Endothelial cell of umbilical vein (primary cell): ENCODE measurements around the gene IL16. TPM values are rescaled to one million over a fixed set of nuclear protein-coding genes. Genes with fewer than 3 reads are reported as not detected.

ENCODE experiments used
- BruUV-seq: library from RNA; stranded (reverse); fragments of 400-500 nt; replicated peaks from 2 replicates; lab custom pipeline; 2021; lab: Mats Ljungman, UMichigan
- CTCF ChIA-PET: fragments of 300-600, 350-600 bp; sonication (Branson Sonifier 250); formaldehyde crosslinking; loops from one replicate; lab custom pipeline; 2021; ENCODE audit warnings: antibody characterized with exemption, inconsistent platforms; lab: Charles Lee
- POLR2A ChIA-PET: fragments of 300-600, 350-600 bp; sonication (Branson Sonifier 250); formaldehyde crosslinking; loops from one replicate; lab custom pipeline; 2021; ENCODE audit warnings: antibody characterized with exemption, inconsistent platforms; lab: Charles Lee
- DNase-seq: peaks from one replicate; pipeline ENCODE4 v3.0.0-alpha.2; 2011; ENCODE audit warnings: low read depth, low spot score
- FAIRE-seq: peaks from 2 replicates; lab custom pipeline; 2011; peaks lifted over from hg19 to GRCh38; lab: Jason Lieb, UNC
- H2AFZ ChIP-seq: 2 replicates; pipeline ENCODE4 v1.6.0; 2012; ENCODE audit warnings: low read depth, low read length, control low read depth, inconsistent platforms
- H3K27ac ChIP-seq: 2 replicates; pipeline ENCODE4 v1.5.1; 2011; ENCODE audit warnings: low read depth, mild to moderate bottlenecking, control low read depth, low read length, moderate library complexity; ENCODE audit not compliant: insufficient read depth
- H3K27me3 ChIP-seq, 2 experiments: 2 replicates each; pipeline versions ENCODE4 v1.6.0 to v1.6.1; 2011; ENCODE audit warnings: low read length in 2 of 2, mixed read lengths in 1 of 2; ENCODE audit not compliant: control insufficient read depth in 2 of 2, insufficient read depth in 2 of 2
- H3K36me3 ChIP-seq, 2 experiments: 2 replicates in 1 of 2; 3 replicates in 1 of 2; pipeline ENCODE4 v1.5.1; 2011; ENCODE audit warnings: low read length in 2 of 2, mild to moderate bottlenecking in 1 of 2, moderate library complexity in 1 of 2; ENCODE audit not compliant: control insufficient read depth in 2 of 2, insufficient read depth in 2 of 2; ENCODE audit errors: extremely low read depth in 1 of 2
- H3K4me1 ChIP-seq: 3 replicates; pipeline ENCODE4 v1.5.1; 2011; ENCODE audit warnings: mild to moderate bottlenecking, low read length; ENCODE audit not compliant: control insufficient read depth, insufficient read depth; ENCODE audit errors: extremely low read depth
- H3K4me2 ChIP-seq: 2 replicates; pipeline ENCODE4 v1.6.1; 2011; ENCODE audit warnings: low read length, control low read depth, mixed read lengths; ENCODE audit not compliant: insufficient read depth
- H3K4me3 ChIP-seq, 3 experiments: fragments of 200-600 bp in 1 of 3; sonication (generic), shearing (Covaris generic) in 1 of 3; replicated peaks in 1 of 3; 2 replicates each; pipeline ENCODE4 v1.5.1; 2011 to 2016; ENCODE audit warnings: control low read depth in 3 of 3, low read length in 3 of 3, mild to moderate bottlenecking in 2 of 3, inconsistent platforms in 1 of 3, low read depth in 1 of 3, moderate library complexity in 1 of 3; ENCODE audit not compliant: insufficient read depth in 1 of 3
- H3K79me2 ChIP-seq: 2 replicates; pipeline ENCODE4 v1.6.0; 2012; ENCODE audit warnings: low read length, inconsistent platforms; ENCODE audit not compliant: control insufficient read depth, insufficient read depth
- H3K9ac ChIP-seq: replicated peaks from 2 replicates; pipeline ENCODE3; 2011; ENCODE audit warnings: low read length, control low read depth; ENCODE audit not compliant: insufficient read depth; ENCODE audit errors: extremely low read depth
- H3K9me1 ChIP-seq: replicated peaks from 3 replicates; pipeline ENCODE4 v1.6.0; 2011; ENCODE audit warnings: mild to moderate bottlenecking, low read length; ENCODE audit not compliant: control insufficient read depth, insufficient read depth; ENCODE audit errors: extremely low read depth
- H3K9me3 ChIP-seq: replicated peaks from 2 replicates; pipeline ENCODE4 v1.5.1; 2012; ENCODE audit warnings: low read length, inconsistent platforms; ENCODE audit not compliant: control insufficient read depth, insufficient read depth
- H4K20me1 ChIP-seq: replicated peaks from 2 replicates; pipeline ENCODE3; 2011; ENCODE audit warnings: mild to moderate bottlenecking, low read length; ENCODE audit not compliant: control insufficient read depth, insufficient read depth; ENCODE audit errors: extremely low read depth
- EZH2 ChIP-seq: IDR thresholded peaks from 2 replicates; pipeline ENCODE4 v1.6.1; 2012; ENCODE audit warnings: borderline replicate concordance, low read depth, mild to moderate bottlenecking, moderate library complexity, low read length, inconsistent platforms; ENCODE audit not compliant: severe bottlenecking
- FOS ChIP-seq: IDR thresholded peaks from 2 replicates; pipeline ENCODE4 v1.6.1; 2011; ENCODE audit warnings: mild to moderate bottlenecking, low read length, moderate library complexity, borderline replicate concordance; ENCODE audit not compliant: insufficient read depth
- GATA2 ChIP-seq: IDR thresholded peaks from 2 replicates; pipeline ENCODE4 v1.7.0; 2011; ENCODE audit warnings: low read depth, mild to moderate bottlenecking, moderate library complexity, mixed read lengths, low read length; ENCODE audit not compliant: insufficient read length, insufficient read depth
- JUN ChIP-seq: IDR thresholded peaks from 2 replicates; pipeline ENCODE4 v1.6.1; 2011; ENCODE audit warnings: borderline replicate concordance, low read depth; ENCODE audit not compliant: insufficient read length, insufficient read depth
- MYC ChIP-seq: IDR thresholded peaks from one replicate; pipeline ENCODE4 v1.6.1; 2011; ENCODE audit warnings: mild to moderate bottlenecking, low read depth, low read length
- POLR2A ChIP-seq: IDR thresholded peaks from 2 replicates; pipeline ENCODE4 v1.6.1; 2012; ENCODE audit warnings: low read depth, mild to moderate bottlenecking, control low read depth, low read length
- POLR2AphosphoS5 ChIP-seq: IDR thresholded peaks from 2 replicates; pipeline ENCODE4 v1.6.1; 2012; ENCODE audit warnings: low read depth, mild to moderate bottlenecking, control low read depth, low read length, moderate library complexity; ENCODE audit not compliant: insufficient read depth
- dilution Hi-C: fragments of 300-500 bp; cut with MboI; formaldehyde crosslinking; loops from one replicate; pipeline ENCODE4 v1.15.0; 2019; ENCODE audit warnings: low sequenced_read_pairs; ENCODE audit not compliant: extremely low pct_ligation_motif_present
- intact Hi-C: fragments of 100-400 bp; cut with micrococcal nuclease; formaldehyde crosslinking; loops from one replicate; pipeline ENCODE4 v1.10.0; 2022
- polyA plus RNA-seq, 4 experiments: library from polyadenylated mRNA; depleted of rRNA in 3 of 4; stranded (reverse) in 3 of 4; unstranded in 1 of 4; fragments of >200 nt; gene quantifications; 2 replicates each; pipeline versions ENCODE4 v1.2.1 to v1.2.3, GENCODE V29; 2011 to 2012; ENCODE audit warnings: missing spikeins in 1 of 4
- total RNA-seq: library from RNA; stranded (reverse); gene quantifications from 2 replicates; pipeline ENCODE4 v1.2.3, GENCODE V29; 2021
- TF ChIP-seq, protein P1 (sequence below): IDR thresholded peaks from 2 replicates; pipeline ENCODE4 v1.6.1; 2011; ENCODE audit not compliant: insufficient read depth, insufficient read length
- TF ChIP-seq, protein P2 (sequence below), 2 donors: IDR thresholded peaks; 1 replicate in 1 of 2; 2 replicates in 1 of 2; pipeline ENCODE4 v1.5.1; 2011; ENCODE audit warnings: low read length in 2 of 2, mild to moderate bottlenecking in 2 of 2, moderate library complexity in 2 of 2, control low read depth in 1 of 2, inconsistent platforms in 1 of 2, low read depth in 1 of 2; ENCODE audit not compliant: insufficient read depth in 1 of 2; ENCODE audit errors: extremely low read depth in 1 of 2

The IL16 gene
- total and polyA plus RNA-seq, 2 donors (not counting 3 experiments of a cell fraction or from before 2014, with no cell fraction given), result 0.29 to 2.1 TPM

GRCh38 chr15:81189583-81190283 is 6.9 kb upstream of the IL16 start:
- DNase-seq, result no peak
- Histone ChIP-seq H3K9ac (no peak overlapping the region), H4K20me1 (no peaks in the 10 kb centered on the region), H3K27ac (no peak overlapping the region), H3K4me3 (no peak overlapping the region), H3K27me3 (no peaks in the 10 kb centered on the region), H3K9me3 (no peaks in the 10 kb centered on the region), H3K4me1 (no peaks in the 10 kb centered on the region), H3K79me2 (no peaks in the 10 kb centered on the region), H2AFZ (no peak overlapping the region), H3K4me2 (no peak overlapping the region), H3K9me1 (no peaks in the 10 kb centered on the region), H3K36me3 (no peaks in the 10 kb centered on the region)
- CTCF ChIA-PET, result no interaction called here
- POLR2A ChIA-PET, result no interaction called here
- intact Hi-C loops (no loop called here), dilution Hi-C loops (no loop called here)
- no peak for FAIRE-seq
- TF ChIP-seq FOS (no peak), MYC (no peak), EZH2 (no peak), POLR2A (no peak), POLR2AphosphoS5 (no peak), GATA2 (no peak), JUN (no peak)
- TF ChIP-seq, protein P1, sequence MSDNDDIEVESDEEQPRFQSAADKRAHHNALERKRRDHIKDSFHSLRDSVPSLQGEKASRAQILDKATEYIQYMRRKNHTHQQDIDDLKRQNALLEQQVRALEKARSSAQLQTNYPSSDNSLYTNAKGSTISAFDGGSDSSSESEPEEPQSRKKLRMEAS, result no peak
- TF ChIP-seq, protein P2, sequence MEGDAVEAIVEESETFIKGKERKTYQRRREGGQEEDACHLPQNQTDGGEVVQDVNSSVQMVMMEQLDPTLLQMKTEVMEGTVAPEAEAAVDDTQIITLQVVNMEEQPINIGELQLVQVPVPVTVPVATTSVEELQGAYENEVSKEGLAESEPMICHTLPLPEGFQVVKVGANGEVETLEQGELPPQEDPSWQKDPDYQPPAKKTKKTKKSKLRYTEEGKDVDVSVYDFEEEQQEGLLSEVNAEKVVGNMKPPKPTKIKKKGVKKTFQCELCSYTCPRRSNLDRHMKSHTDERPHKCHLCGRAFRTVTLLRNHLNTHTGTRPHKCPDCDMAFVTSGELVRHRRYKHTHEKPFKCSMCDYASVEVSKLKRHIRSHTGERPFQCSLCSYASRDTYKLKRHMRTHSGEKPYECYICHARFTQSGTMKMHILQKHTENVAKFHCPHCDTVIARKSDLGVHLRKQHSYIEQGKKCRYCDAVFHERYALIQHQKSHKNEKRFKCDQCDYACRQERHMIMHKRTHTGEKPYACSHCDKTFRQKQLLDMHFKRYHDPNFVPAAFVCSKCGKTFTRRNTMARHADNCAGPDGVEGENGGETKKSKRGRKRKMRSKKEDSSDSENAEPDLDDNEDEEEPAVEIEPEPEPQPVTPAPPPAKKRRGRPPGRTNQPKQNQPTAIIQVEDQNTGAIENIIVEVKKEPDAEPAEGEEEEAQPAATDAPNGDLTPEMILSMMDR (IDR thresholded peaks at IDR 0.05; ENCODE audit: extremely low read depth in 1 of 2, insufficient read depth in 1 of 2, low read depth in 1 of 2, low read length in 2 of 2), result no peak
- BruUV-seq, result no TSS peak
